SK-N-SH treated with all-trans-retinoic acid at 6 μM for 48 hours (cell line): ENCODE results near the gene RDH5.

Source experiments
- ATAC-seq: fragments of 200-7000 bp; cut with Tn5 transposase; 3 replicates; pipeline ENCODE4 v1.9.1; 2020; ENCODE audit warnings: mild to moderate bottlenecking, moderate library complexity
- ARNTL ChIP-seq: fragments of 450-650 bp; formaldehyde crosslinking; IDR thresholded peaks from 2 replicates; pipeline ENCODE4 v1.5.0; 2020; ENCODE audit warnings: low read depth, mild to moderate bottlenecking, moderate library complexity, borderline replicate concordance
- BACH2 ChIP-seq: fragments of 250-450 bp; sonication (Bioruptor Pico); IDR thresholded peaks from 2 replicates; pipeline ENCODE4 v1.9.0; 2021; ENCODE audit warnings: mild to moderate bottlenecking, borderline replicate concordance
- CREB5 ChIP-seq: fragments of 250-450 bp; sonication (Bioruptor Pico); IDR thresholded peaks from 2 replicates; pipeline ENCODE4 v1.5.1; 2020; ENCODE audit warnings: low read depth, mild to moderate bottlenecking, moderate library complexity
- CSDC2 ChIP-seq: fragments of 250-450 bp; sonication (Bioruptor Pico); IDR thresholded peaks from 2 replicates; pipeline ENCODE4 v1.5.0; 2020; ENCODE audit warnings: mild to moderate bottlenecking, moderate library complexity
- CSRNP3 ChIP-seq: fragments of 250-450 bp; sonication (Bioruptor Pico); IDR thresholded peaks from 2 replicates; pipeline ENCODE4 v1.5.1; 2021; ENCODE audit warnings: mild to moderate bottlenecking, moderate library complexity
- ESRRG ChIP-seq: fragments of 250-450 bp; sonication (Bioruptor Pico); IDR thresholded peaks from 2 replicates; pipeline ENCODE4 v1.6.1; 2021; ENCODE audit warnings: mild to moderate bottlenecking
- GLIS3 ChIP-seq: fragments of 250-450 bp; sonication (Bioruptor Pico); IDR thresholded peaks from 2 replicates; pipeline ENCODE4 v1.5.0; 2020; ENCODE audit warnings: mild to moderate bottlenecking, moderate library complexity
- ISL1 ChIP-seq: fragments of 250-450 bp; sonication (Bioruptor Pico); IDR thresholded peaks from 2 replicates; pipeline ENCODE4 v2.1.2; 2022; ENCODE audit warnings: mild to moderate bottlenecking, moderate library complexity
- PATZ1 ChIP-seq: fragments of 250-450 bp; sonication (Bioruptor Pico); IDR thresholded peaks from 2 replicates; pipeline ENCODE4 v1.8.0; 2020; ENCODE audit warnings: mild to moderate bottlenecking, moderate library complexity, borderline replicate concordance
- POU6F1 ChIP-seq: fragments of 250-450 bp; sonication (Bioruptor Pico); IDR thresholded peaks from 2 replicates; pipeline ENCODE4 v1.8.0; 2021; ENCODE audit warnings: low read depth, mild to moderate bottlenecking, moderate library complexity, borderline replicate concordance
- PPARA ChIP-seq: fragments of 250-450 bp; sonication (Bioruptor Pico); IDR thresholded peaks from 2 replicates; pipeline ENCODE4 v1.5.0; 2020; ENCODE audit warnings: mild to moderate bottlenecking, borderline replicate concordance
- RARB ChIP-seq: fragments of 250-450 bp; sonication (Bioruptor Pico); IDR thresholded peaks from 2 replicates; pipeline ENCODE4 v1.8.0; 2021; ENCODE audit warnings: mild to moderate bottlenecking, moderate library complexity
- SNAI2 ChIP-seq: fragments of 250-450 bp; sonication (Bioruptor Pico); IDR thresholded peaks from 2 replicates; pipeline ENCODE4 v1.5.0; 2020; ENCODE audit warnings: mild to moderate bottlenecking, moderate library complexity
- TCF4 ChIP-seq: fragments of 250-450 bp; sonication (Bioruptor Pico); IDR thresholded peaks from 2 replicates; pipeline ENCODE4 v1.8.0; 2021; ENCODE audit warnings: mild to moderate bottlenecking, moderate library complexity, borderline replicate concordance
- TOX ChIP-seq: fragments of 250-450 bp; sonication (Bioruptor Pico); IDR thresholded peaks from 2 replicates; pipeline ENCODE4 v1.8.0; 2021; ENCODE audit warnings: mild to moderate bottlenecking, moderate library complexity, borderline replicate concordance
- TSHZ2 ChIP-seq: fragments of 250-450 bp; sonication (Bioruptor Pico); IDR thresholded peaks from 2 replicates; pipeline ENCODE4 v1.5.0; 2020; ENCODE audit warnings: mild to moderate bottlenecking, moderate library complexity
- ZC3H10 ChIP-seq: fragments of 250-450 bp; sonication (Bioruptor Pico); IDR thresholded peaks from 2 replicates; pipeline ENCODE4 v1.5.1; 2021; ENCODE audit warnings: mild to moderate bottlenecking, moderate library complexity
- ZFP3 ChIP-seq: fragments of 250-450 bp; sonication (Bioruptor Pico); IDR thresholded peaks from 2 replicates; pipeline ENCODE4 v1.5.0; 2020; ENCODE audit warnings: mild to moderate bottlenecking, moderate library complexity
- ZFP30 ChIP-seq: fragments of 450-650 bp; formaldehyde crosslinking; IDR thresholded peaks from 2 replicates; pipeline ENCODE4 v1.5.0; 2022; ENCODE audit warnings: mild to moderate bottlenecking, moderate library complexity
- ZNF565 ChIP-seq: fragments of 450-650 bp; formaldehyde crosslinking; conservative IDR thresholded peaks from 2 replicates; pipeline ENCODE4 v1.5.0; 2020; ENCODE audit warnings: low read depth, mild to moderate bottlenecking, moderate library complexity
- ZNF70 ChIP-seq: fragments of 450-650 bp; formaldehyde crosslinking; IDR thresholded peaks from 2 replicates; pipeline ENCODE4 v1.5.0; 2020; ENCODE audit warnings: mild to moderate bottlenecking, moderate library complexity
- ZNF8 ChIP-seq: fragments of 450-650 bp; formaldehyde crosslinking; IDR thresholded peaks from 2 replicates; pipeline ENCODE4 v1.5.0; 2020; ENCODE audit warnings: mild to moderate bottlenecking, moderate library complexity

Gene RDH5

GRCh38 chr12:55676707-55677106 is 43.5 kb upstream of the RDH5 start:
- ATAC-seq: no peak
- TF ChIP-seq SNAI2 (CRISPR knock-in tag) (no peak), ZC3H10 (no peak), ZNF565 (CRISPR knock-in tag) (no peak), PATZ1 (no peak), TCF4 (no peak), ZNF70 (CRISPR knock-in tag) (no peak), CREB5 (CRISPR knock-in tag) (no peak), TSHZ2 (CRISPR knock-in tag) (no peak), ESRRG (CRISPR knock-in tag) (no peak), GLIS3 (CRISPR knock-in tag) (no peak), ARNTL (CRISPR knock-in tag) (no peak), CSRNP3 (CRISPR knock-in tag) (no peak), ZNF8 (CRISPR knock-in tag) (no peak), ZFP30 (CRISPR knock-in tag) (no peak), RARB (CRISPR knock-in tag) (no peak), ISL1 (CRISPR knock-in tag) (no peak)

- no peak for ATAC-seq
- TF ChIP-seq ISL1 (CRISPR knock-in tag) (no peak), BACH2 (CRISPR knock-in tag) (no peak), ZC3H10 (no peak), ARNTL (CRISPR knock-in tag) (no peak), GLIS3 (CRISPR knock-in tag) (no peak), CSRNP3 (CRISPR knock-in tag) (no peak), RARB (CRISPR knock-in tag) (no peak), ZFP3 (CRISPR knock-in tag) (no peak), TOX (CRISPR knock-in tag) (no peak), CSDC2 (CRISPR knock-in tag) (no peak), CREB5 (CRISPR knock-in tag) (no peak), ESRRG (CRISPR knock-in tag) (no peak), PPARA (CRISPR knock-in tag) (no peak), ZNF8 (CRISPR knock-in tag) (no peak), POU6F1 (CRISPR knock-in tag) (no peak), TCF4 (no peak), SNAI2 (CRISPR knock-in tag) (no peak)
These were observed 40.5 kb upstream of the RDH5 start for GRCh38 chr12:55679691-55680090.
